ENCODE measurements around the gene WDR4. TPM values are rescaled to one million over a fixed set of nuclear protein-coding genes. Genes with fewer than 3 reads are reported as not detected.
"Not testable (repeated sequence)": the region's sequence is repeated elsewhere in the genome, so short reads cannot be mapped to it uniquely, and the experiment has no call there.

Gene WDR4
- polyA plus RNA-seq, 1 experiment = 13.7 TPM

DNA sequence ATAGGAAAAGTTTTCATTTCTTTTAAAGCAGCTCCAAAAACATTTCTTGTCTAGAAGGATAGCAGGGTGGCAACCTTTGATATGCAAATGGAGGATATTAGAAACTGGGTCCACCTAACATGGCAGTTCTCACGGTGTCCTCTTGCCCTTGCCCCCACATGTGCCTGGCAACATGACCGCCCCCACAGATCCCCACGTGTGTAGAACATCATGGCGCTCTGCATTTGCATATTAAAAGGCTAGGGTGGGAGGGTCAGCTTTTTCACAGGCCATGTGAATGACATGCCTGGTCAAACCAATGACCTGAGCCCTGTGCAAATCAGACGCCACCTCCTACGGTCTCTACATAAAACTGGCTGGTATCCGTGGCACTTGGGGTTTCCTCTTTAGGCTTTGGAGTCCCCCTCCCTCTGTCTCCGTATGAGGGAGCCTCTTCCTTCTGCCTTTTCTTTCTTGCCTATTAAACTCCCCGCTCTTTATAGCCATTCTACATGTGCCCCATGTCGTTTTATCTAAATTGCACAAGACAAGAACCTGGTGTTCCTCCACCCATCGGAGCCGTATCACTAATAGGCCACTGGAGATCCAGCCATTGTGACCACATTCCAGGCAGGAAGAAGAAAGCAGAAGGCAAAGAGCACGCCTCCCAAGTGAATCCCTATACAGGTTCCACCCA lies 71.3 kb downstream of the WDR4 start:
- H3K4me3 ChIP-seq (ENCODE audit: low read depth, low read length) = no peak overlapping the region
- TF ChIP-seq, protein P1, sequence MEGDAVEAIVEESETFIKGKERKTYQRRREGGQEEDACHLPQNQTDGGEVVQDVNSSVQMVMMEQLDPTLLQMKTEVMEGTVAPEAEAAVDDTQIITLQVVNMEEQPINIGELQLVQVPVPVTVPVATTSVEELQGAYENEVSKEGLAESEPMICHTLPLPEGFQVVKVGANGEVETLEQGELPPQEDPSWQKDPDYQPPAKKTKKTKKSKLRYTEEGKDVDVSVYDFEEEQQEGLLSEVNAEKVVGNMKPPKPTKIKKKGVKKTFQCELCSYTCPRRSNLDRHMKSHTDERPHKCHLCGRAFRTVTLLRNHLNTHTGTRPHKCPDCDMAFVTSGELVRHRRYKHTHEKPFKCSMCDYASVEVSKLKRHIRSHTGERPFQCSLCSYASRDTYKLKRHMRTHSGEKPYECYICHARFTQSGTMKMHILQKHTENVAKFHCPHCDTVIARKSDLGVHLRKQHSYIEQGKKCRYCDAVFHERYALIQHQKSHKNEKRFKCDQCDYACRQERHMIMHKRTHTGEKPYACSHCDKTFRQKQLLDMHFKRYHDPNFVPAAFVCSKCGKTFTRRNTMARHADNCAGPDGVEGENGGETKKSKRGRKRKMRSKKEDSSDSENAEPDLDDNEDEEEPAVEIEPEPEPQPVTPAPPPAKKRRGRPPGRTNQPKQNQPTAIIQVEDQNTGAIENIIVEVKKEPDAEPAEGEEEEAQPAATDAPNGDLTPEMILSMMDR (IDR thresholded peaks at IDR 0.05; ENCODE audit: insufficient read depth, low read depth, low read length) = no peak
- ChIA-PET POLR2A (interaction anchor here (0.6 kb wide), 1 partner anchor 221 kb away, joined by 3 read pairs; no protein-coding TSS in a partner anchor), CTCF (no interaction called here)
- H3K27me3 ChIP-seq (ENCODE audit: control insufficient read depth, insufficient read depth, low read length) = peaks cover 1% of the 10 kb centered on the region; the same call in 1 of the 2 replicates
- H3K36me3 ChIP-seq (ENCODE audit: control insufficient read depth, insufficient read depth, low read length) = no peaks in the 10 kb centered on the region
- DNase-seq (ENCODE audit: low read depth) = no peak

DNA sequence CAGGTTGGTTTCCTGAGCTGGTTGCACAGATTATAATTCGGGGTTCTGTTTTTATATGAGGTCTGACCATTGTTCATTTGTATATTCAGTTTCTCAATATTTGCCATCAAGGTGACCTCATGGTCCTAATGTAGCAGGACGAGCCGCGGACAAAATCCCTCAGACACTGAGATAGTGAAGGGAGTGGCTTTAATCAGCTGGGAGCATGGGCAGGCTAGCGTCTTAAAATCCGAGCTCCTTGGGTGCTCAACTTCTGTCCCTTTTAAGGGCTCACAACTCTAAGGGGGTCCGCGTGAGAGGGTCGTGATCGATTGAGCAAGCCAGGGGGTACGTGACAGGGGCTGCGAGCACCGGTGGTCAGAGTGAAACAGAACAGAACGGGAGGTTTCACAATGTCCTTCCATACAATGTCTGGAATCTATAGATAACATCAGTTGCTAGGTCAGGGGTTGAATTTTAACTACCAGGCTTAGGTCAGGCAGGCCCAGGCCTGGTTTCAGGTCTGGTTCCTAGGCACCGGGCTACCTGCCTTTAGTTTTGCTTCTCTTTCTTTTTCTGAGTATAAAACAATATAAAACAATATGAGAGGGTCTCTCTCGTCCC lies 71.9 kb downstream of the WDR4 start:
- H3K36me3 ChIP-seq (ENCODE audit: control insufficient read depth, insufficient read depth, low read length); H3K4me3 ChIP-seq (ENCODE audit: low read depth, low read length); DNase-seq (ENCODE audit: low read depth); H3K27me3 ChIP-seq (ENCODE audit: control insufficient read depth, insufficient read depth, low read length): not testable (repeated sequence)
- ChIA-PET CTCF (interaction anchor here (0.8 kb wide), 1 partner anchor 10 kb away, joined by 3 read pairs; no protein-coding TSS in a partner anchor), POLR2A (interaction anchor here (0.6 kb wide), 1 partner anchor 221 kb away, joined by 3 read pairs; no protein-coding TSS in a partner anchor)

DNA sequence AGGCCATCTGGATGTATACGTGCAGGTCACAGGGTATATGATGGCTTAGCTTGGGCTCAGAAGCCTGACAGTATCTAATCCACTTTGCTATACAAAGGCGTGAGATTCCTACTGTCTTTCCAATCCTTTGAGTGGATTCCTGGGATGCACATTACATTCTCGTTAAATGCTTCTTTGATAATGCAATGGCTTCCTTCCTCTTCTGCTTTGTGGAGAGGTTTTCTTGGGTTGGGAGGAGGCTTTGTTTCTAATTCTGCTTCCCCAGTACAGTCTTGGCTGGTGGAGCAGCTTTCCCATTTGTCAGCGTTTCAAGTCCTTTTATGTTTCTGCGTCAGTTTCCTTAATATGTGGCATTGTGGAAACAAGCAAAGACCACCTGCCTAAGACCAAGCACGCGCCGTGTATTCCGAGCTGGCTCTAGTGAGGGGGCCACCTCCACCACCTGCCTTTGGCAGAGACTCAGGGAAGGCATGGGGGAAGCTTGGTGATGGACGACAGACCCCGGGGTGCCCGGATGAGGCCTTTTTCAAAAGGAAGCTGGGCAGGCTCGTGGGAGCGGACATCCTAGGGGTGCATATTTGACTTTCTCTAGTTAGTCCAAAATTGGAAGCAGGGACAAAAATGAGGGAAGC lies 72.7 kb downstream of the WDR4 start:
- POLR2A ChIA-PET = no interaction called here
- Histone ChIP-seq H3K4me3 (ENCODE audit: low read depth, low read length) (no peak overlapping the region), H3K27me3 (ENCODE audit: control insufficient read depth, insufficient read depth, low read length) (peaks cover 1% of the 10 kb centered on the region; the same call in 1 of the 2 replicates), H3K36me3 (ENCODE audit: control insufficient read depth, insufficient read depth, low read length) (no peaks in the 10 kb centered on the region)
- CTCF ChIA-PET = interaction anchor here (0.8 kb wide), 1 partner anchor 11 kb away, joined by 3 read pairs; no protein-coding TSS in a partner anchor
- TF ChIP-seq, protein P1 (IDR thresholded peaks at IDR 0.05; ENCODE audit: insufficient read depth, low read depth, low read length) = no peak
- DNase-seq (ENCODE audit: low read depth) = no peak

DNA sequence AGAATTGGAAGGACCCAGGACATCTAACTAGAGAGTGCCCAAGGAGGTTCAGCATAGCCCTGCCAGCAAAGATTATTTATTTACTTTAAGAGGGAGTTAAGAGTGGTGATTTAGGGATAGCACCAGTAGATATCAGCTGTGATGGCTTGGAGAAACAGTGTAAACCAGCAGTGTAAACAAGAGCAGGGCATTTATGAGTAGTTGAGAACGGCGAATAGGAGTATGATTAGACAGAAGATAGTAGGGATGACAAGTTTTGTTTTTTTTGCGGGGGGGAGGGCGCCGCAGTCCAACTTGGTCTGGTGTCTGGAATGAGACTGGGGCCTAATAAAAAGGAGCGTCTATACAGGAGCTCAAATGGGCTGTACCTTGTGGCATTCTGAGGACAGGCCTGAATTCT lies 77.7 kb downstream of the WDR4 start:
- H3K4me3 ChIP-seq (ENCODE audit: low read depth, low read length); H3K27me3 ChIP-seq (ENCODE audit: control insufficient read depth, insufficient read depth, low read length); H3K36me3 ChIP-seq (ENCODE audit: control insufficient read depth, insufficient read depth, low read length); POLR2A ChIA-PET; CTCF ChIA-PET; DNase-seq (ENCODE audit: low read depth): not testable (repeated sequence)

DNA sequence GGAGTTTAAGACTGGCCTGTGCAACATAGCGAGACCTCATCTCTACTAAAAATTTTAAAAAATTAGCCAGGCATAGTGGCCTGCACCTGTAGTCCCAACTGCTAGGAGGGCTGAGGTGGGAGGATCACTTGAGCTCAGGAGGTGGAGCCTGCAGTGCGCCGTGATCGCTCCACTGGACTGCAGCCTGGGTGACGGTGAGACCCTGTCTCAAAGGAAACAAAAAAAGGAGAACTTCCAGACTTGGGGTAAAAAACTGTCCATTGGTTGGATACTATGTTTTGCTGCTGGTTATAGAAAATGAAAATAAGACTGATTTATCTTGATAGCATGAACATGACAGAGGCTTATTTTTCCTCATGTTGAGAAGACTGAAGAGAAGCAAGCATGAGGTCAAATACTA lies 79.4 kb downstream of the WDR4 start:
- ChIA-PET CTCF (no interaction called here), POLR2A (no interaction called here)

DNA sequence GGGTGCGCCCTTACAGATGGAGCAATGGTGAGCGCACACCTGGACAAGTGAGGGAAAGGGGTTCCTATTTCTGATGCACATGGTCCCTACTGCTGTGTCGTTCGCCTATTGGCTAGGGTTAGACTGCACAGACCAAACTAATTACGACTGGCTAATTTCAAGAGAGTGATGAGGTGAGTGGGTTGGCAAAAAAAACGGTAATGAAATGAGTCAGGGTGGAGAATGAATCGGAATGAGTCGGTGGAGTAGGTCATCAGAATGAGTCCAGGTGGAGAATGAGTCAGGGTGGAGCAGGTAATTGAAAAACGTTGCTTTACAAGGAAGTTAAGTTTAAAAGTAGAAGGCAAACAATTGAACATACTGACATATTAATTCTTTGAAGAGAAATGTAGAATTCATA lies 79.8 kb downstream of the WDR4 start:
- Histone ChIP-seq H3K36me3 (ENCODE audit: control insufficient read depth, insufficient read depth, low read length) (no peaks in the 10 kb centered on the region), H3K27me3 (ENCODE audit: control insufficient read depth, insufficient read depth, low read length) (peaks cover 2% of the 10 kb centered on the region; the same call in 1 of the 2 replicates), H3K4me3 (ENCODE audit: low read depth, low read length) (no peak overlapping the region)
- CTCF ChIA-PET = no interaction called here
- no peak for DNase-seq (ENCODE audit: low read depth)
- POLR2A ChIA-PET = no interaction called here
- TF ChIP-seq, protein P1 (IDR thresholded peaks at IDR 0.05; ENCODE audit: insufficient read depth, low read depth, low read length) = no peak

More for the DNA sequence above, 79.4 kb downstream of the WDR4 start:
- Histone ChIP-seq H3K4me3 (ENCODE audit: low read depth, low read length) (no peak overlapping the region), H3K36me3 (ENCODE audit: control insufficient read depth, insufficient read depth, low read length) (no peaks in the 10 kb centered on the region), H3K27me3 (ENCODE audit: control insufficient read depth, insufficient read depth, low read length) (peaks cover 2% of the 10 kb centered on the region; the same call in 1 of the 2 replicates)
- no peak for DNase-seq (ENCODE audit: low read depth)
- TF ChIP-seq, protein P1 (IDR thresholded peaks at IDR 0.05; ENCODE audit: insufficient read depth, low read depth, low read length) = no peak

All from BJ (cell line).